DOHH2 (cell line): ENCODE results near the gene AHI1.

ENCODE experiments used
- H3F3A ChIP-seq: fragments of 200-600 bp; sonication (generic), shearing (Covaris generic); 2 replicates; pipeline ENCODE4 v1.6.0; 2016; ENCODE audit warnings: antibody characterized with exemption, mild to moderate bottlenecking; ENCODE audit not compliant: control insufficient read depth, insufficient read depth
- H3K27ac ChIP-seq: fragments of 200-600 bp; sonication (generic); 2 replicates; pipeline ENCODE4 v1.5.1; 2014; ENCODE audit warnings: low read depth, mild to moderate bottlenecking, low read length, moderate library complexity
- H3K27me3 ChIP-seq: fragments of 200-600 bp; sonication (generic); 2 replicates; pipeline ENCODE4 v1.6.1; 2014; ENCODE audit warnings: mild to moderate bottlenecking, low read length, mixed read lengths; ENCODE audit not compliant: control insufficient read depth
- H3K36me3 ChIP-seq: fragments of 200-600 bp; sonication (generic); 2 replicates; pipeline ENCODE4 v1.6.1; 2014; ENCODE audit warnings: mild to moderate bottlenecking, low read length, moderate library complexity, mixed read lengths; ENCODE audit not compliant: control insufficient read depth
- H3K4me1 ChIP-seq: fragments of 200-600 bp; sonication (generic); 2 replicates; pipeline ENCODE4 v1.6.1; 2014; ENCODE audit warnings: mild to moderate bottlenecking, low read length, mixed read lengths; ENCODE audit not compliant: control insufficient read depth
- H3K4me2 ChIP-seq: fragments of 200-600 bp; sonication (generic); 2 replicates; pipeline ENCODE4 v1.6.0; 2014; ENCODE audit warnings: mild to moderate bottlenecking, low read length, moderate library complexity
- H3K4me3 ChIP-seq: fragments of 200-600 bp; sonication (generic); 2 replicates; pipeline ENCODE4 v1.5.1; 2014; ENCODE audit warnings: mild to moderate bottlenecking, low read length, mixed read lengths
- H3K79me2 ChIP-seq: fragments of 200-600 bp; sonication (generic); 2 replicates; pipeline ENCODE4 v1.6.1; 2014; ENCODE audit warnings: mild to moderate bottlenecking, low read length, mixed read lengths; ENCODE audit not compliant: control insufficient read depth
- H3K9me2 ChIP-seq: fragments of 200-600 bp; sonication (generic); replicated peaks from 2 replicates; pipeline ENCODE4 v1.6.1; 2014; ENCODE audit warnings: mild to moderate bottlenecking, low read length, mixed read lengths; ENCODE audit not compliant: control insufficient read depth
- H3K9me3 ChIP-seq: fragments of 200-600 bp; sonication (generic); 2 replicates; pipeline ENCODE4 v1.6.1; 2014; ENCODE audit warnings: antibody characterized with exemption, low read length, mixed read lengths; ENCODE audit not compliant: control insufficient read depth, insufficient read depth
- H4K20me1 ChIP-seq: fragments of 200-600 bp; sonication (generic); 2 replicates; pipeline ENCODE4 v1.6.0; 2014; ENCODE audit warnings: low read depth, mild to moderate bottlenecking, antibody characterized with exemption, low read length, moderate library complexity; ENCODE audit not compliant: control insufficient read depth, insufficient read depth
- CTCF ChIP-seq: fragments of 200-600 bp; sonication (generic); IDR thresholded peaks from one replicate; pipeline ENCODE4 v1.5.1; 2014; ENCODE audit warnings: antibody characterized with exemption, mild to moderate bottlenecking, low read depth, low read length; ENCODE audit not compliant: poor library complexity, severe bottlenecking
- EZH2phosphoT487 ChIP-seq: fragments of 200-600 bp; sonication (generic); IDR thresholded peaks from 2 replicates; pipeline ENCODE4 v1.6.1; 2017; ENCODE audit warnings: borderline replicate concordance, mild to moderate bottlenecking, antibody characterized with exemption, low read length, moderate library complexity, mixed read lengths

AHI1 gene

GRCh38 chr6:135479601-135480000 is 17.9 kb downstream of the AHI1 start:
- Histone ChIP-seq H3K4me3 (no peak overlapping the region), H3K27me3 (no peaks in the 10 kb centered on the region), H3K4me2 (no peak overlapping the region), H4K20me1 (no peaks in the 10 kb centered on the region), H3K27ac (no peak overlapping the region), H3F3A (no peaks in the 10 kb centered on the region), H3K79me2 (no peaks in the 10 kb centered on the region), H3K9me3 (peaks cover 42% of the 10 kb centered on the region), H3K36me3 (peaks cover 55% of the 10 kb centered on the region), H3K9me2 (no peaks in the 10 kb centered on the region), H3K4me1 (no peaks in the 10 kb centered on the region)
- TF ChIP-seq CTCF (no peak), EZH2phosphoT487 (no peak)

- Histone ChIP-seq H3K27me3 (no peaks in the 10 kb centered on the region), H3K4me2 (no peak overlapping the region), H3K27ac (no peak overlapping the region), H3K9me2 (no peaks in the 10 kb centered on the region), H4K20me1 (no peaks in the 10 kb centered on the region), H3K79me2 (no peaks in the 10 kb centered on the region), H3K9me3 (peaks cover 37% of the 10 kb centered on the region), H3K4me3 (no peak overlapping the region), H3K4me1 (no peaks in the 10 kb centered on the region), H3K36me3 (peaks cover 46% of the 10 kb centered on the region), H3F3A (no peaks in the 10 kb centered on the region)
- TF ChIP-seq CTCF = no peak
- TF ChIP-seq EZH2phosphoT487 = no peak
Measured at GRCh38 chr6:135478626-135479025, 18.9 kb downstream of the AHI1 start.

- H3K4me1 ChIP-seq = no peaks in the 10 kb centered on the region
- TF ChIP-seq EZH2phosphoT487 (no peak), CTCF (no peak)
- no peaks in the 10 kb centered on the region for H3K79me2 ChIP-seq
- H3K27me3 ChIP-seq = no peaks in the 10 kb centered on the region
- no peak overlapping the region for H3K4me2 ChIP-seq
- H3K4me3 ChIP-seq = no peak overlapping the region
- no peak overlapping the region for H3K27ac ChIP-seq
- no peaks in the 10 kb centered on the region for H4K20me1 ChIP-seq
- peaks cover 17% of the 10 kb centered on the region; the same call in 1 of the 2 replicates for H3K9me3 ChIP-seq
- peaks cover 33% of the 10 kb centered on the region for H3K36me3 ChIP-seq
- H3F3A ChIP-seq = no peaks in the 10 kb centered on the region
- no peaks in the 10 kb centered on the region for H3K9me2 ChIP-seq
Measured at GRCh38 chr6:135475292-135475886, 22.2 kb downstream of the AHI1 start.
